ENCODE results near the gene TMEM175. TPM values are rescaled to one million over a fixed set of nuclear protein-coding genes. Genes with fewer than 3 reads are reported as not detected.
"Not testable (repeated sequence)": the region's sequence is repeated elsewhere in the genome, so short reads cannot be mapped to it uniquely, and the experiment has no call there.

Gene TMEM175
- total RNA-seq, 1 donor from 2014 or later: 56.5 TPM

- Histone ChIP-seq H3K27me3 (no peaks in the 10 kb centered on the region), H3K36me3 (no peaks in the 10 kb centered on the region), H3K4me3 (no peak overlapping the region), H3K9me3 (no peaks in the 10 kb centered on the region), H3K27ac (no peak overlapping the region), H3K4me1 (peaks cover 39% of the 10 kb centered on the region)
- no peak for TF ChIP-seq CTCF (IDR thresholded peaks at IDR 0.05)
- TF ChIP-seq POLR2AphosphoS5 (IDR thresholded peaks at IDR 0.05; ENCODE audit: insufficient read depth in 1 of 2, low read depth in 1 of 2): no peak
- no peak for TF ChIP-seq POLR2A (IDR thresholded peaks at IDR 0.05)
- no peak for DNase-seq (ENCODE audit: extremely low spot score in 2 of 2)
- intact Hi-C loops (cut with DNase I): no loop called here
Measured at GRCh38 chr4:921830-922331, 10.4 kb upstream of the TMEM175 start.

- H3K4me3 ChIP-seq: no peak overlapping the region
- intact Hi-C loops (cut with DNase I): no loop called here
- no peak for TF ChIP-seq POLR2A (IDR thresholded peaks at IDR 0.05)
- no peak for TF ChIP-seq POLR2AphosphoS5 (IDR thresholded peaks at IDR 0.05; ENCODE audit: insufficient read depth in 1 of 2, low read depth in 1 of 2)
- H3K4me1 ChIP-seq: peaks cover 47% of the 10 kb centered on the region
- no peaks in the 10 kb centered on the region for H3K36me3 ChIP-seq
- no peak overlapping the region for H3K27ac ChIP-seq
- H3K9me3 ChIP-seq: no peaks in the 10 kb centered on the region
- DNase-seq (ENCODE audit: extremely low spot score in 2 of 2): no peak
- no peaks in the 10 kb centered on the region for H3K27me3 ChIP-seq
Measured at GRCh38 chr4:924107-925096, 7.9 kb upstream of the TMEM175 start.

- Histone ChIP-seq H3K9me3 (no peaks in the 10 kb centered on the region), H3K4me3 (no peak overlapping the region), H3K36me3 (no peaks in the 10 kb centered on the region), H3K27me3 (no peaks in the 10 kb centered on the region), H3K4me1 (peaks cover 48% of the 10 kb centered on the region), H3K27ac (no peak overlapping the region)
- TF ChIP-seq CTCF (IDR thresholded peaks at IDR 0.05): no peak
- no peak for TF ChIP-seq POLR2AphosphoS5 (IDR thresholded peaks at IDR 0.05; ENCODE audit: insufficient read depth in 1 of 2, low read depth in 1 of 2)
- TF ChIP-seq POLR2A (IDR thresholded peaks at IDR 0.05): no peak
- intact Hi-C loops (cut with DNase I): no loop called here
- DNase-seq (ENCODE audit: extremely low spot score in 2 of 2): no peak
Measured at GRCh38 chr4:925171-925570, 7.1 kb upstream of the TMEM175 start.

GRCh38 chr4:925771-926500, 6.3 kb upstream of the TMEM175 start:
- intact Hi-C loops (cut with DNase I): no loop called here
- peaks cover 55% of the 10 kb centered on the region for H3K4me1 ChIP-seq
- H3K4me3 ChIP-seq: no peak overlapping the region
- DNase-seq (ENCODE audit: extremely low spot score in 2 of 2): no peak
- TF ChIP-seq POLR2A (IDR thresholded peaks at IDR 0.05): no peak
- no peak for TF ChIP-seq POLR2AphosphoS5 (IDR thresholded peaks at IDR 0.05; ENCODE audit: insufficient read depth in 1 of 2, low read depth in 1 of 2)
- no peak for TF ChIP-seq CTCF (IDR thresholded peaks at IDR 0.05)
- H3K27ac ChIP-seq: no peak overlapping the region
- no peaks in the 10 kb centered on the region for H3K27me3 ChIP-seq
- H3K9me3 ChIP-seq: no peaks in the 10 kb centered on the region
- no peaks in the 10 kb centered on the region for H3K36me3 ChIP-seq

GRCh38 chr4:926538-926937, 5.7 kb upstream of the TMEM175 start:
- Histone ChIP-seq H3K36me3 (no peaks in the 10 kb centered on the region), H3K4me3 (no peak overlapping the region), H3K27ac (no peak overlapping the region), H3K9me3 (no peaks in the 10 kb centered on the region), H3K27me3 (no peaks in the 10 kb centered on the region), H3K4me1 (peaks cover 61% of the 10 kb centered on the region)
- intact Hi-C loops (cut with DNase I): no loop called here
- no peak for DNase-seq (ENCODE audit: extremely low spot score in 2 of 2)
- TF ChIP-seq CTCF (IDR thresholded peaks at IDR 0.05) (no peak), POLR2A (IDR thresholded peaks at IDR 0.05) (no peak), POLR2AphosphoS5 (IDR thresholded peaks at IDR 0.05; ENCODE audit: insufficient read depth in 1 of 2, low read depth in 1 of 2) (no peak)

- H3K36me3 ChIP-seq; H3K9me3 ChIP-seq; DNase-seq (ENCODE audit: extremely low spot score in 2 of 2); H3K27me3 ChIP-seq; intact Hi-C loops (cut with DNase I); H3K4me3 ChIP-seq; H3K27ac ChIP-seq: not testable (repeated sequence)
- peaks cover 65% of the 10 kb centered on the region for H3K4me1 ChIP-seq
Measured at GRCh38 chr4:927566-927965, 4.7 kb upstream of the TMEM175 start.

All from vagina (tissue), 2 donors.